Esophagus muscularis mucosa (tissue), 4 donors: Measurements from ENCODE around the gene MOCS1. TPM values are rescaled to one million over a fixed set of nuclear protein-coding genes. Genes with fewer than 3 reads are reported as not detected.

Experiments
- DNase-seq: peaks from one replicate; pipeline ENCODE4 v3.0.0-alpha.2; 2017; ENCODE audit errors: extremely low spot score
- H3K27ac ChIP-seq, 4 donors: fragments of 200-600 bp; sonication (generic); replicated peaks in 1 of 4; 1 replicate in 3 of 4; 2 replicates in 1 of 4; pipeline ENCODE4 v1.5.1; 2016 to 2019; ENCODE audit warnings: mild to moderate bottlenecking in 1 of 4
- H3K27me3 ChIP-seq, 4 donors: fragments of 200-600 bp; sonication (generic); one replicate each; pipeline versions ENCODE4 v1.5.1 to v1.6.0; 2016 to 2019
- H3K36me3 ChIP-seq, 4 donors: fragments of 200-600 bp; sonication (generic); one replicate each; pipeline ENCODE4 v1.5.1; 2016 to 2019
- H3K4me1 ChIP-seq, 4 donors: fragments of 200-600 bp; sonication (generic); one replicate each; pipeline ENCODE4 v1.5.1; 2016 to 2019
- H3K4me3 ChIP-seq, 4 donors: fragments of 200-600 bp; sonication (generic); 1 replicate in 2 of 4; 2 replicates in 2 of 4; pipeline ENCODE4 v1.5.1; 2016 to 2019; ENCODE audit warnings: mild to moderate bottlenecking in 4 of 4, moderate library complexity in 1 of 4
- H3K9me3 ChIP-seq, 4 donors: fragments of 200-600 bp; sonication (generic); 1 replicate in 3 of 4; 2 replicates in 1 of 4; pipeline ENCODE4 v1.5.1; 2016 to 2019
- CTCF ChIP-seq, 3 experiments: fragments of 200-600 bp in 2 of 3; fragments of 450-650 bp in 1 of 3; sonication (generic) in 2 of 3; IDR thresholded peaks; one replicate each; pipeline ENCODE4 v1.5.1; 2017 to 2019; ENCODE audit warnings: antibody characterized with exemption in 3 of 3, mild to moderate bottlenecking in 2 of 3, moderate library complexity in 1 of 3
- EP300 ChIP-seq: sonication (generic); formaldehyde crosslinking; IDR thresholded peaks from one replicate; pipeline ENCODE4 v1.6.1; 2017; ENCODE audit warnings: antibody characterized with exemption
- POLR2A ChIP-seq: fragments of 450-650 bp; IDR thresholded peaks from one replicate; pipeline ENCODE4 v1.6.1; 2017; ENCODE audit warnings: antibody characterized with exemption, moderate library complexity, mild to moderate bottlenecking, low read depth
- POLR2AphosphoS5 ChIP-seq, 2 donors: sonication (generic); formaldehyde crosslinking; IDR thresholded peaks; one replicate each; pipeline ENCODE4 v1.6.1; 2017; ENCODE audit warnings: antibody characterized with exemption in 2 of 2
- WGBS: methylation state at CpG from one replicate; pipeline ENCODE4 v1.1.5; 2018; 5-methylcytosine and 5-hydroxymethylcytosine counted together
- intact Hi-C: fragments of 100-400 bp; cut with DNase I; formaldehyde crosslinking; loops from one replicate; pipeline ENCODE4 v1.15.1; 2023
- total RNA-seq, 4 donors: library from RNA; depleted of rRNA; stranded (reverse); fragments of >200 nt; gene quantifications; one replicate each; pipeline versions ENCODE4 v1.1.0 to v1.2.1, GENCODE V29; 2016

Gene MOCS1
- total RNA-seq, 4 donors from 2014 or later: 19.1 to 37.3 (median 28.0) TPM

- intact Hi-C loops: no loop called here
- WGBS: 31% methylated on average over 9 of the region's 14 CpGs
- DNase-seq: no peak
- no peak overlapping the region for H3K4me3 ChIP-seq
- TF ChIP-seq CTCF (IDR thresholded peaks at IDR 0.05) (no peak), EP300 (no peak), POLR2AphosphoS5 (IDR thresholded peaks at IDR 0.05) (peak; percentile 82 to 86), POLR2A (no peak)
- H3K27me3 ChIP-seq: no peaks in the 10 kb centered on the region
- H3K9me3 ChIP-seq: no peaks in the 10 kb centered on the region
- H3K27ac ChIP-seq: peak overlapping the region; percentile 83 to 86 (median 84)
- H3K36me3 ChIP-seq: peaks cover 0 to 83% (median 36%) of the 10 kb centered on the region in 4 donors
- H3K4me1 ChIP-seq: peaks cover 30 to 98% (median 93%) of the 10 kb centered on the region in 4 donors
Observed at GRCh38 chr6:39887692-39888450, 46.4 kb downstream of the MOCS1 start.

GRCh38 chr6:39886871-39887270, 47.4 kb downstream of the MOCS1 start:
- intact Hi-C loops: no loop called here

GRCh38 chr6:39885691-39886090, 48.6 kb downstream of the MOCS1 start:
- Histone ChIP-seq H3K9me3 (no peaks in the 10 kb centered on the region), H3K27me3 (no peaks in the 10 kb centered on the region), H3K27ac (peak overlapping the region; percentile 83 to 86 (median 84)), H3K4me1 (peaks cover 41 to 99% (median 95%) of the 10 kb centered on the region in 4 donors), H3K36me3 (peaks cover 5 to 67% (median 30%) of the 10 kb centered on the region in 4 donors), H3K4me3 (no peak overlapping the region)
- 79% methylated on average over 2 of the region's 7 CpGs for WGBS
- no peak for DNase-seq
- no peak for TF ChIP-seq POLR2A
- TF ChIP-seq EP300: no peak
- TF ChIP-seq POLR2AphosphoS5 (IDR thresholded peaks at IDR 0.05): no peak
- TF ChIP-seq CTCF (IDR thresholded peaks at IDR 0.05): no peak
- intact Hi-C loops: no loop called here

More at GRCh38 chr6:39886871-39887270, 47.4 kb downstream of the MOCS1 start:
- Histone ChIP-seq H3K36me3 (peaks cover 0 to 73% (median 31%) of the 10 kb centered on the region in 4 donors), H3K27me3 (no peaks in the 10 kb centered on the region), H3K4me1 (peaks cover 38 to 98% (median 94%) of the 10 kb centered on the region in 4 donors), H3K9me3 (no peaks in the 10 kb centered on the region), H3K4me3 (no peak overlapping the region), H3K27ac (peak overlapping the region; percentile 83 to 86 (median 84))
- TF ChIP-seq CTCF (IDR thresholded peaks at IDR 0.05): no peak
- no peak for TF ChIP-seq POLR2AphosphoS5 (IDR thresholded peaks at IDR 0.05)
- TF ChIP-seq POLR2A: no peak
- no peak for TF ChIP-seq EP300
- 44% methylated on average over 2 of the region's 2 CpGs for WGBS
- DNase-seq: no peak

GRCh38 chr6:39884696-39885095, 49.6 kb downstream of the MOCS1 start:
- no peak for TF ChIP-seq EP300
- peak in 1 of 2 donors; percentile 13 for TF ChIP-seq POLR2AphosphoS5 (IDR thresholded peaks at IDR 0.05)
- intact Hi-C loops: loop anchor here (5.0 kb wide), 1 partner anchor 52 kb away; no protein-coding TSS in a partner anchor
- H3K4me3 ChIP-seq: no peak overlapping the region
- no peaks in the 10 kb centered on the region for H3K9me3 ChIP-seq
- 43% methylated on average over 3 of the region's 5 CpGs for WGBS
- H3K4me1 ChIP-seq: peaks cover 41 to 100% (median 92%) of the 10 kb centered on the region in 4 donors
- no peaks in the 10 kb centered on the region for H3K27me3 ChIP-seq
- peak overlapping the region; percentile 83 to 86 (median 84) for H3K27ac ChIP-seq
- H3K36me3 ChIP-seq: peaks cover 5 to 73% (median 35%) of the 10 kb centered on the region in 4 donors
- DNase-seq: no peak

GRCh38 chr6:39882531-39882899, 51.7 kb downstream of the MOCS1 start:
- no peaks in the 10 kb centered on the region for H3K9me3 ChIP-seq
- peak overlapping the region; percentile 83 to 86 (median 84) for H3K27ac ChIP-seq
- peaks cover 26 to 95% (median 85%) of the 10 kb centered on the region in 4 donors for H3K4me1 ChIP-seq
- H3K36me3 ChIP-seq: peaks cover 17 to 73% (median 51%) of the 10 kb centered on the region in 4 donors
- no peak for TF ChIP-seq EP300
- no peak for TF ChIP-seq CTCF (IDR thresholded peaks at IDR 0.05)
- no peak for TF ChIP-seq POLR2A
- peak in 1 of 2 donors; percentile 46 for TF ChIP-seq POLR2AphosphoS5 (IDR thresholded peaks at IDR 0.05)
- H3K4me3 ChIP-seq: no peak overlapping the region
- intact Hi-C loops: loop anchor here (5.0 kb wide), 1 partner anchor 50 kb away; no protein-coding TSS in a partner anchor
- 30% methylated on average over 8 of the region's 8 CpGs for WGBS
- DNase-seq: no peak
- no peaks in the 10 kb centered on the region for H3K27me3 ChIP-seq
